Endothelial cell of umbilical vein (primary cell): Measurements from ENCODE around the gene SSTR3. TPM values are rescaled to one million over a fixed set of nuclear protein-coding genes. Genes with fewer than 3 reads are reported as not detected.

Source experiments
- BruUV-seq: library from RNA; stranded (reverse); fragments of 400-500 nt; replicated peaks from 2 replicates; lab custom pipeline; 2021; lab: Mats Ljungman, UMichigan
- CTCF ChIA-PET: fragments of 300-600, 350-600 bp; sonication (Branson Sonifier 250); formaldehyde crosslinking; loops from one replicate; lab custom pipeline; 2021; ENCODE audit warnings: antibody characterized with exemption, inconsistent platforms; lab: Charles Lee
- POLR2A ChIA-PET: fragments of 300-600, 350-600 bp; sonication (Branson Sonifier 250); formaldehyde crosslinking; loops from one replicate; lab custom pipeline; 2021; ENCODE audit warnings: antibody characterized with exemption, inconsistent platforms; lab: Charles Lee
- DNase-seq: peaks from one replicate; pipeline ENCODE4 v3.0.0-alpha.2; 2011; ENCODE audit warnings: low read depth, low spot score
- FAIRE-seq: peaks from 2 replicates; lab custom pipeline; 2011; peaks lifted over from hg19 to GRCh38; lab: Jason Lieb, UNC
- H2AFZ ChIP-seq: 2 replicates; pipeline ENCODE4 v1.6.0; 2012; ENCODE audit warnings: low read depth, low read length, control low read depth, inconsistent platforms
- H3K27ac ChIP-seq: 2 replicates; pipeline ENCODE4 v1.5.1; 2011; ENCODE audit warnings: low read depth, mild to moderate bottlenecking, control low read depth, low read length, moderate library complexity; ENCODE audit not compliant: insufficient read depth
- H3K27me3 ChIP-seq, 2 experiments: 2 replicates each; pipeline versions ENCODE4 v1.6.0 to v1.6.1; 2011; ENCODE audit warnings: low read length in 2 of 2, mixed read lengths in 1 of 2; ENCODE audit not compliant: control insufficient read depth in 2 of 2, insufficient read depth in 2 of 2
- H3K36me3 ChIP-seq, 2 experiments: 2 replicates in 1 of 2; 3 replicates in 1 of 2; pipeline ENCODE4 v1.5.1; 2011; ENCODE audit warnings: low read length in 2 of 2, mild to moderate bottlenecking in 1 of 2, moderate library complexity in 1 of 2; ENCODE audit not compliant: control insufficient read depth in 2 of 2, insufficient read depth in 2 of 2; ENCODE audit errors: extremely low read depth in 1 of 2
- H3K4me1 ChIP-seq: 3 replicates; pipeline ENCODE4 v1.5.1; 2011; ENCODE audit warnings: mild to moderate bottlenecking, low read length; ENCODE audit not compliant: control insufficient read depth, insufficient read depth; ENCODE audit errors: extremely low read depth
- H3K4me2 ChIP-seq: 2 replicates; pipeline ENCODE4 v1.6.1; 2011; ENCODE audit warnings: low read length, control low read depth, mixed read lengths; ENCODE audit not compliant: insufficient read depth
- H3K4me3 ChIP-seq, 3 experiments: fragments of 200-600 bp in 1 of 3; sonication (generic), shearing (Covaris generic) in 1 of 3; replicated peaks in 1 of 3; 2 replicates each; pipeline ENCODE4 v1.5.1; 2011 to 2016; ENCODE audit warnings: control low read depth in 3 of 3, low read length in 3 of 3, mild to moderate bottlenecking in 2 of 3, inconsistent platforms in 1 of 3, low read depth in 1 of 3, moderate library complexity in 1 of 3; ENCODE audit not compliant: insufficient read depth in 1 of 3
- H3K79me2 ChIP-seq: 2 replicates; pipeline ENCODE4 v1.6.0; 2012; ENCODE audit warnings: low read length, inconsistent platforms; ENCODE audit not compliant: control insufficient read depth, insufficient read depth
- H3K9ac ChIP-seq: replicated peaks from 2 replicates; pipeline ENCODE3; 2011; ENCODE audit warnings: low read length, control low read depth; ENCODE audit not compliant: insufficient read depth; ENCODE audit errors: extremely low read depth
- H3K9me1 ChIP-seq: replicated peaks from 3 replicates; pipeline ENCODE4 v1.6.0; 2011; ENCODE audit warnings: mild to moderate bottlenecking, low read length; ENCODE audit not compliant: control insufficient read depth, insufficient read depth; ENCODE audit errors: extremely low read depth
- H3K9me3 ChIP-seq: replicated peaks from 2 replicates; pipeline ENCODE4 v1.5.1; 2012; ENCODE audit warnings: low read length, inconsistent platforms; ENCODE audit not compliant: control insufficient read depth, insufficient read depth
- H4K20me1 ChIP-seq: replicated peaks from 2 replicates; pipeline ENCODE3; 2011; ENCODE audit warnings: mild to moderate bottlenecking, low read length; ENCODE audit not compliant: control insufficient read depth, insufficient read depth; ENCODE audit errors: extremely low read depth
- CTCF ChIP-seq, 2 donors: IDR thresholded peaks; 1 replicate in 1 of 2; 2 replicates in 1 of 2; pipeline ENCODE4 v1.5.1; 2011; ENCODE audit warnings: low read length in 2 of 2, mild to moderate bottlenecking in 2 of 2, moderate library complexity in 2 of 2, control low read depth in 1 of 2, inconsistent platforms in 1 of 2, low read depth in 1 of 2; ENCODE audit not compliant: insufficient read depth in 1 of 2; ENCODE audit errors: extremely low read depth in 1 of 2
- EZH2 ChIP-seq: IDR thresholded peaks from 2 replicates; pipeline ENCODE4 v1.6.1; 2012; ENCODE audit warnings: borderline replicate concordance, low read depth, mild to moderate bottlenecking, moderate library complexity, low read length, inconsistent platforms; ENCODE audit not compliant: severe bottlenecking
- FOS ChIP-seq: IDR thresholded peaks from 2 replicates; pipeline ENCODE4 v1.6.1; 2011; ENCODE audit warnings: mild to moderate bottlenecking, low read length, moderate library complexity, borderline replicate concordance; ENCODE audit not compliant: insufficient read depth
- GATA2 ChIP-seq: IDR thresholded peaks from 2 replicates; pipeline ENCODE4 v1.7.0; 2011; ENCODE audit warnings: low read depth, mild to moderate bottlenecking, moderate library complexity, mixed read lengths, low read length; ENCODE audit not compliant: insufficient read length, insufficient read depth
- JUN ChIP-seq: IDR thresholded peaks from 2 replicates; pipeline ENCODE4 v1.6.1; 2011; ENCODE audit warnings: borderline replicate concordance, low read depth; ENCODE audit not compliant: insufficient read length, insufficient read depth
- MAX ChIP-seq: IDR thresholded peaks from 2 replicates; pipeline ENCODE4 v1.6.1; 2011; ENCODE audit not compliant: insufficient read depth, insufficient read length
- MYC ChIP-seq: IDR thresholded peaks from one replicate; pipeline ENCODE4 v1.6.1; 2011; ENCODE audit warnings: mild to moderate bottlenecking, low read depth, low read length
- POLR2A ChIP-seq: IDR thresholded peaks from 2 replicates; pipeline ENCODE4 v1.6.1; 2012; ENCODE audit warnings: low read depth, mild to moderate bottlenecking, control low read depth, low read length
- POLR2AphosphoS5 ChIP-seq: IDR thresholded peaks from 2 replicates; pipeline ENCODE4 v1.6.1; 2012; ENCODE audit warnings: low read depth, mild to moderate bottlenecking, control low read depth, low read length, moderate library complexity; ENCODE audit not compliant: insufficient read depth
- dilution Hi-C: fragments of 300-500 bp; cut with MboI; formaldehyde crosslinking; loops from one replicate; pipeline ENCODE4 v1.15.0; 2019; ENCODE audit warnings: low sequenced_read_pairs; ENCODE audit not compliant: extremely low pct_ligation_motif_present
- intact Hi-C: fragments of 100-400 bp; cut with micrococcal nuclease; formaldehyde crosslinking; loops from one replicate; pipeline ENCODE4 v1.10.0; 2022
- polyA plus RNA-seq, 4 experiments: library from polyadenylated mRNA; depleted of rRNA in 3 of 4; stranded (reverse) in 3 of 4; unstranded in 1 of 4; fragments of >200 nt; gene quantifications; 2 replicates each; pipeline versions ENCODE4 v1.2.1 to v1.2.3, GENCODE V29; 2011 to 2012; ENCODE audit warnings: missing spikeins in 1 of 4
- total RNA-seq: library from RNA; stranded (reverse); gene quantifications from 2 replicates; pipeline ENCODE4 v1.2.3, GENCODE V29; 2021

SSTR3 gene
- total and polyA plus RNA-seq, 2 donors (not counting 3 experiments of a cell fraction or from before 2014, with no cell fraction given) = not detected

GRCh38 chr22:37156686-37157435, 55.4 kb downstream of the SSTR3 start:
- no peak overlapping the region for H3K9ac ChIP-seq
- intact Hi-C loops (no loop called here), dilution Hi-C loops (no loop called here)
- ChIA-PET POLR2A (no interaction called here), CTCF (interaction anchor here (1.6 kb wide), 1 partner anchor 43 kb away, joined by 7 read pairs; no protein-coding TSS in a partner anchor)
- H3K4me1 ChIP-seq = no peaks in the 10 kb centered on the region
- TF ChIP-seq CTCF (IDR thresholded peaks at IDR 0.05; ENCODE audit: extremely low read depth in 1 of 2, insufficient read depth in 1 of 2, low read depth in 1 of 2, low read length in 2 of 2) (no peak), JUN (no peak), GATA2 (no peak), POLR2AphosphoS5 (no peak), MAX (no peak), FOS (no peak), MYC (no peak), POLR2A (no peak), EZH2 (no peak)
- H3K9me3 ChIP-seq = no peaks in the 10 kb centered on the region
- no peak for DNase-seq
- H3K4me2 ChIP-seq = no peak overlapping the region
- no peak overlapping the region for H3K27ac ChIP-seq
- H3K4me3 ChIP-seq = no peak overlapping the region
- no peaks in the 10 kb centered on the region for H3K9me1 ChIP-seq
- H3K27me3 ChIP-seq = peaks cover 0 to under 1% of the 10 kb centered on the region in 2 experiments
- no TSS peak for BruUV-seq
- no peaks in the 10 kb centered on the region for H3K36me3 ChIP-seq
- no peaks in the 10 kb centered on the region for H3K79me2 ChIP-seq
- H4K20me1 ChIP-seq = no peaks in the 10 kb centered on the region
- H2AFZ ChIP-seq = no peak overlapping the region
- no peak for FAIRE-seq
